AML-193 (cell line): ENCODE results near the gene DIDO1.
A peak's percentile ranks its signal among the peaks of the same experiment; 100 is the strongest.

Experiments
- DNase-seq, 2 experiments: peaks; one replicate each; lab custom pipeline; 2025; lab: John Stamatoyannopoulos, UW

DIDO1 gene

DNA sequence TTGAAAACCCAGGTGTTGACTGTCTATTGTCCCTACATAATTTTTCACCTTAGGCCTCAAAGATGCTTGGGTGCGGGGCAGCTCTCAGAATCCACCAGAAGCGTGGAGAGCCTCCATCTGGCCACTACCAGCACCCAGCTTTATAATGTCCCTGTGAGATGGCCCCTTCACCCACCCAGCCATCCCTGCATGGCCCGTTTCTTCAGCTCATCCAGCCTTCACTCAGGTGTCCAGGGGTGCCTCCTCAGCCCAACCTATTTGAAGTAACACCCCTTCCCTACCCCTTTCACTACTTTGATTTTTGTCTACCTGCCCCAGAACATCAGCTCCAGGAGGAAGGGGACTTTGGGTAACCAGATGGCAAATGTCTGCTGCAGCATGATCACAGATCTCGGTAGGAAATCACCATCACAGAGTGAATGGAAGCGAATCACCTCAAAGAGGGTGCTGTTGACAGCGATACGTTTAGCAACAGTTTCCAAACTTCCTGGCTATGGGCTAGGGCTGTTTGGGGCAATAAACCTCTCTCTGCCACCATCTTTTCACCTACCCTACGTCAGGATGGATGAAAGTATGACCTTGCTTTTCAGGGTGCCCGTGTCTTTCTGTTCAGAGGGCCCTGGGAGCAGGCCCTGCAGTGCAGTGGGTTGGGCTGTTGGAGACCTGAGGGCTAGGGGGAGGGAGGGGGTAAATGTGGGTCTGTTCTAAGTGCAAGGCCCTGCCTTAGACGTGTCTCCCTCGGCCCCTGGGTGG, 25.0 kb upstream of the DIDO1 start:
- DNase-seq = no peak

- no peak for DNase-seq
These were observed 24.4 kb upstream of the DIDO1 start for GRCh38 chr20:62950741-62951140.

DNA sequence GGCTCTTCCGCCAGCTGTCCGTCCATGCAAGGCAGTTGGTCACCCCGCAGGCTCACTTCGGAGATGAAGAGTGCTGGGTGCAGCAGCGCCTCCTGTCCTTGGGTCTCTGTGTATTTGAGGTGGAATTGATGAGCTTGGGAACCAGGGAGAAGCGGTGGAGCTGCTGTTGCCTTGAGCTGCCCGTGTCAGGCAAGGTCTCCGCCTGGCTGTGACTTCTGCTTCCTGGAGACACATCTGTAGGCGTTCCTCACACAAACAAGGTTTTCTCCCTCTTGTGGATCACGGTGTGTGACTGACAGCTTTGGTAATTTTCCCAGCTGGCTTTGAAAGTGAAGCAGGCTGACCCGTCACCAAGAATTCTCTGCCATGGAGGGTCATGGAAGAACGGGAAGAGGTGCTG, 23.7 kb upstream of the DIDO1 start:
- DNase-seq = no peak

DNA sequence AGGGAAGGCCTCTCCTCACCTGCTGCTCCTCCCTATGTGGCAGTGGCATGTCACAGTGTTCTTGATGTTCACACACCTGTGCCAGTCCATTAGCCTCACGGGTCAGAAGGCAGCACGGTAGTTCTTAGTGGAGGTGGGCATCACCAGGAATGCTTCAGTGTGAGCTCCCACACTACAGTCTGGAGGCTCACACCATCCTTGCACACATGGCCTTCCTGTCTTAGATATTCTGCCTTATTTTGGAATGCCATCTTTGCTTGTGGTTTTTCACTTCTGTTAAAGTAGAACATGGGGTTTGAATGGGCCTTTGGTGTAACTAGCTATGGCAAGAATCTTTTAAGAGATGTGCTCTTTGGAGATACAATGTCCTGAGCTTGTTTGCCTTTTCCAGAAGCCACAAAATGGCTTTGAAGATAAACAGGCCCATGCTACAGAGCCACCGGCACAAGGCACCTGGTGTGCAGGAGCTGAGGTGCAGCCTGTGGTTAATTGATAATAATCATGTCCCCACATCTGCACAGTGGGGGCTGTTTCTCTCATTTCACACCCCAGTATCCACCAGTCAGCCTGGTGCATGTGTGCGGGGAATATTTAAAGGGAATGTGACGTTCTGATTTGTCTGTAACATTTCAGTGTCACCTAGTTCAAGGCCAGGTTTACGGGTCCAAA, 23.0 kb upstream of the DIDO1 start:
- DNase-seq = no peak

- DNase-seq = no peak
These were observed 21.4 kb upstream of the DIDO1 start for GRCh38 chr20:62947532-62948300.

DNA sequence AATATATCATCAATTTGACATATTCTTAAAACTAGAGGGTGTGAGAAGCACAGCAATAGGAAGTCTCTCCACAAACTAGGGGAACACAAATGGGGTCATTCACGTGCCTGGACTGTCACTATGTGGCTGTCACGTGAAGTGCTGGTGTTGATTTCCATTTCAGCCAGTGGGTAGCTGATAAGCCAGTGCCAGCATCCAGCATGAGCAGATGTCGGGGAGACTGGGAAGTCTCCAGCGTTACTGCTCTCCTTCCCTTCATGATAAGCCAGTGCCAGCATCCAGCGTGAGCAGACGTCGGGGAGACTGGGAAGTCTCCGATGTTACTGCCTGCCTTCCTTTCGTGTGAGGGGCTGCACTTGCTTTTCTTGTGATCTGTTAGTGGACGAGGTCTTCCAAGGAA, 20.6 kb upstream of the DIDO1 start:
- no peak for DNase-seq

DNA sequence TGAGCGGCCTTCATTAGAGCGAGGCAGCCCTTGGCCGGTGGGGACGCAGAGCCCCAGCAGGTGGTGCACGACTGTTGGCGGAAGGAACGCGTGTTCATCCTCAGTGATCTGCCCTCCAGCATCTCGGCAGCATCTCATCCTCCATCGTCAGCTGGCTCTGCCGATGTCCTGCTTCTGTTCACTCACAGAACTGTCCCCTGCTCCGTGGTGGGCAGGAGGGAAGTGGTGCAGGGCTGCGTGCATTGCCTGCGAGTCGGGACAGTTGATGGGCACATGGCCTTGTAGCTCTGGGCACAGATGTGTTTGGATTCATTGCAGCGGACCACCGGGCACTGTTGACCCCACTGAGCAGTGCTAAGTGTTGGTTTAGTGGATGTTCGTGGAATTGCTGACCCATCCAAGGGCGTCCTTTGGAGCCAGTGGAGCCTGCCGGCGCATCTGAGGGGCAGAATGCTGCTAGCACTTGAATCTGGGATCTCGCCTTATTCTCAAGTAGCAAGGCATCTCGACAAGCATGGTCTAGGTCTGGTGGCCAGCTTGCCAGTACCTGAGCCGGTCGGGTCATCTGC, 19.6 kb upstream of the DIDO1 start:
- DNase-seq = no peak

- DNase-seq = no peak
These were observed 18.4 kb upstream of the DIDO1 start for GRCh38 chr20:62944746-62945145.

DNA sequence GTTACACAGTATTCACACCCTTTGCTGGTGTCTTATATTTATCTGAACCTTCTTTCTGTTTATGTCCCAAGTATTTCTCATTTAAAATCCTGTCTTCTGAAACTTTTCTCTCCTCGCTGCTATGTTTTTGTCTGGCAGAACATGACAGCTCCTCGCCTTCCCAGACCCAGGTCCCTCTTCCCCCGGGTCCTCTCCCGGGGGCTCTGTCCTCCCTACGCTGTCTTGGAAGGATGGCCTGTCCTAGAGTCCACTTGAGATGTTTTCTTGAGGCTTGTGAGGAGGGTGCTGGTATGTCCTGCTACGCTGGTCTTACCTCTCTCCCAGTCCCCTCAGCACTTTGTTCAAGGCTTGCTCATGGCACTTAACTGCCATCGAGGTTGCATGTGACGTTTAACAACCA, 17.9 kb upstream of the DIDO1 start:
- DNase-seq = no peak

GRCh38 chr20:62943396-62943795, 17.1 kb upstream of the DIDO1 start:
- no peak for DNase-seq

GRCh38 chr20:62942456-62942855, 16.2 kb upstream of the DIDO1 start:
- DNase-seq = no peak

GRCh38 chr20:62941792-62942191, 15.5 kb upstream of the DIDO1 start:
- DNase-seq = no peak

DNA sequence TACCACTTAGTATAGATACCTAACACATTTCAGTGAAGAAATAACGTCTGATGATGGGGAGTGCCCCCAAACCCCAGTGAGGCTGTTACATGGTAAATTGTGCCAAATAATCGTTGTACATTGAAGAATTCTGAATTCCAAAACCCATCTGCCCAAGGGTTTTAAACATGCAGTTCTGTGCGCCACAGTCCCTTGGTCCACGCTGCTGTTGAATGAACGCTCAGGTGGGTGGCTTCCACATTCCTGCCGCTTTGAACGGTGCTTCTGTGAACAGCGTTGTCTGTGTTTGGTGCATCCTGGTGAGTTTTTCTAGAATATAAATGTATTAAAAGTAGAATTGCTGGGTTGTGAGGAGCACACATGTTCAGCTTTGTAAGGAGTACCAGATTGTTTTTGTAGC, 14.6 kb upstream of the DIDO1 start:
- DNase-seq = no peak

DNA sequence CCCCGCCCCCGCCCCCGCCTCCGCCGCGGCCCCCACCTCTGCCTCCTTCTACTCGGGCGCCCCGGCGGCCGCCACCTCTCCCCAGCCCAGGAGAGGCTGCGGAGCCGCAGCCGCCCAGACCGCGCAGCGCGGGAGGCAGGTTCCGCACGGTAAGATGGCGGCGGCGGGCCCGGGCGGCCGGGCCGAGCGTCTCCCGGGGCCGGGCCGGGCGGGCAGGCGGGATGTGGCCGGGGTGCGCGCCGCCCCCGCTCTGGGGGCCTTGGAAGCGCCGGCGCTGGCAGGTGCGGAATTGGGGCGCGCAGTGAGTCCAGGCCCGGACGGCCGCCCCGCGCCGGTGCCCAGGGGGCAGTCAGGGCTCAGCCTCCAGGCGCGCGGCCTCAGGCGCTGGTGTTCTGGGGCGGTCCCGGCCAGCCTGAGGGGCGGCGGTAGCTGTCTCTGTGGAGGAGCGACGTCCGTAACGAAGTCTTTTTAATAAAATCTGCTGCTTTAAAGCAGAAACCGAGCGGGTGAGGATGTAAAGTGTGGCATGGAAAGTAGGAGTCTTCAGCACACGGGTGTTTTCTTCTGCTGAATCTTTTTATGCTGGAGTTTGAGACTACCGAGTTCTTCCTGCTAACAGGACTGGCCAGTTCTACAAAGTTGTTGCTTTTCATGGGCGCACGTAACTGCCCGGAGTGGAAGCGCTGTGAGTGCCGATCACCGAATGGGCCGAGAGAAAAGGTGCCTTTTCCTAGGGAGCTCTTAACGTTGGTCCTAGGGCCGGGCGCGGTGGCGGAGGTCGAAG, 12.0 kb upstream of the DIDO1 start, which contains the start of gene GID8:
TSS of gene GID8 (plus strand) at position 43 of the 784 bp plus-strand sequence. CDS start 3,356 bp downstream, outside the sequence.
- peak in 1 of 2 experiments; percentile 13 for DNase-seq

DNA sequence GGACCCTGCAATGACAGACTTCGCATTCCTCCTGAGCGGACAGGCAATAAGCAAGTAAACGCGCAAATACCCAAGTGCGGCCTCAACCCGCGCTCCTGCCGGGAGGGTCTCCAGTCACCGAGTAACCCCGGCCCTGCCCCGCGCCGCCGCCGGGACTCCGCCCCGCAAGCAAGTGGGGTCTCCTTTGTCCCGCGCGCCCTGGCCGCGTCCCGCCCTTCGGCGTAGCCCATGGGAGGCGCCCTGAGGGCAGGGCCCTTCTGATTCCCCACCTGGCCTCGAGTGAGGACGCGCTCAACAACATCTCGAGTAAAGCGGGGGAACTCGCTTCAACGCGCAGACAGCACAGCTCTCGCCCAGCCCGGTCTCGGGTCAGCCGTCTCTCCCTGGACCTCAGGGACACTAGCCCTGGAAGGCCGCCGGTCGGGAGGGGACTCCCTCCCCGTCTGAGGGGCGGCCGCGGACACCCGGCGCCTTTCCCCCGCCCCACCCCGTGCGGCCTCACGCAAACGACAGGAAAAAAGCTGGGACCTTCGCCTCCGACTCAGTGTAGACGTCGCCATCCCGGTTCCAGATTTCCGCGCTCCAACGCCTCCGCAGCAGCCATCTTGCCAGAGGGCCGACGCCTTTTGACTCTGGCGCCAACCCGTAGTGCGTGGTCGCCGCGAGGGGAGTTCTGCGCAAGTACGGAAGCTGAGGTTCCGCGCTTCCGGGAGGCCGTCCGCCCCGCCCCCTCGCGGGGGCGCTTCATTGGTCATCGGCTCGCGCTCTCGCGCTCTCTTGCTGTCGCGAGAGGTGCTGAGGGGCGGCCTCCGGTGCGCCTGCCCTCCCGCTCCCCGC, 11.2 kb upstream of the DIDO1 start:
- DNase-seq = peak; percentile 83 to 87

DNA sequence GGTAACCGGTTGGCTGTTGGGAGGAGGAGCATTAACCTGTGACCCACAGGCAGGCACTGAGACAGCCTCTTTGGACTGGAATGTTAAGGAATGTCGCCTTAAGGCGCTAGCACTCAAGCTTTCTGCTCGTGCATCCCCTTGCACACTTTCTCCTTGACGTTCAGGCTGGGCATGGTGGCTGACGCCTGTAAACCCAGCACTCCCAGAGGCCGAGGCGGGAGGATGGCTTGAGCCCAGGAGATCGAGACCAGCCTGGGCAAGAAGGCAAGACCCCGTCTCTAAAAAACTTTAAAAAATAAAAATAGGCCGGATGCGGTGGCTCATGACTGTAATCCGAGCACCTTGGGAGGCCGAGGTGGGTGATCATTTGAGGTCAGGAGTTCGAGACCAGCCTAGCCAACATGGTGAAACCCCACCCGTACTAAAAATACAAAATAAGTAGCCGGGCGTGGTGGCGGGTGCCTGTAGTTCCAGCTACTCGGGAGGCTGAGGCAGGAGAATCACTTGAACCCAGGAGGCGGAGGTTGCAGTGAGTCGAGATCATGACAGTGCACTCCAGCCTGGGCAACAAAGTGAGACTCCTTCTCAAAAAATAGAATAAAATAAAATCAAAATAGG, 9.8 kb upstream of the DIDO1 start:
- no peak for DNase-seq

DNA sequence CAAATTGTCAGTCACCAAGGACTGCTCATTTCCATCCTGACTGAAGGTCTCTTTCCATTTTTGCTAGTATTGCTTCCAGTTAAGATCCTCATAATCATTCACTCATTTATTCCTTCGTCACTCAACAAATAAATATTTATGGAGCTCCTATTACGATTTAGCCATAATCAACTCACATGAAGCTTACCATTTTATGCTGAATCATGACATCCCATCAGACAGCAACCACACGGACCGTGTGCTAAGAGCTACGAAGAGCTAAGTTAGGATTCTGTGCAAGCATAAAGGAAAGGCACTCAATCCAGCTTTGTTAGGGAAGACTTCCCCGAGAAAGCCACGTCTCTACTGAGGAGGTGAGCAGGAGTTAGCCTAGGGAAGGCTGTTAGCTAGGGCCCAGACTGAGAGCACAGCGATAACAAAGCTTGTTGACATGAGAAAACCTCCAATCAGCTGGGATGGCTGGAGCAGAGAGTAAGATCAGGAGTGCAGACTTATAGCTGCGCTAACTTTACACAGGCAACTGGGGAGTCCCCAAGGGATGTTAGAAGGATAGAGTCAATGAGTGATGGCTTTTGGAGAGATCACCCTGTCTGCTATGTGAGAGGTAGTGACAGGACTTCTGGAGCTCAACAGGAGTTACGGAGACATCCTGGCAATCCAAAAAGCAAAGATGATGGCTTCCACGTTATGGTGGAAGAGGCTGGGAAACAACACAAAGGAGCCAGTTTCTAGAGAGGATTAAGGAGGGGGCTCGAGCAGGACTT, 9.1 kb upstream of the DIDO1 start:
- DNase-seq = no peak

DNA sequence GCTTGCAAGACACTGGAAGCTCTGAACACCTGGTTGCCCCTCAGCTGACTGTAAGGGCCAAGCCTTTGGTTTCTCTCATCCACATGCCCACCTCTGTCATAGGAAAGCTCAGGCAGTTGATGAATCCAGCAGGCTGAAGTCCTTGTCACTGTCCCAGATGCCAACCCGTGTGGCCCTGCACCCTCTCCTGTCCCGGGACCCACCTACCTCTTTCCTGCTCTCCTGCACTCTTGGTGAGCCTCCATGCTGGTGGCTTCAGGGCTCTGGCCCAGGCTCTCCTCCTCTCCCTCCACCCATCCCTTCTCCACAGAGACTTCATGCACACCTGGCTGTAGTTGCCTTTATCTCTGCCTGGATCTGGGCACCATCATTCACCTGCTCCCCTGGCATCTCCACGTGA, 7.7 kb upstream of the DIDO1 start:
- DNase-seq = no peak

GRCh38 chr20:62931464-62931863, 5.2 kb upstream of the DIDO1 start:
- no peak for DNase-seq
